Karpas-422 (cell line): ENCODE data around the gene SCARF1. TPM values are rescaled to one million over a fixed set of nuclear protein-coding genes. Genes with fewer than 3 reads are reported as not detected.
"Not testable (repeated sequence)": the region's sequence is repeated elsewhere in the genome, so short reads cannot be mapped to it uniquely, and the experiment has no call there.

Experiments
- DNase-seq: peaks from one replicate; pipeline ENCODE4 v3.0.0-alpha.2; 2015
- H2AFZ ChIP-seq: fragments of 200-600 bp; sonication (generic); 2 replicates; pipeline ENCODE4 v1.6.1; 2014; ENCODE audit warnings: antibody characterized with exemption, low read length, mixed read lengths
- H3K27ac ChIP-seq: fragments of 200-600 bp; sonication (generic); 2 replicates; pipeline ENCODE4 v1.5.1; 2014; ENCODE audit warnings: mild to moderate bottlenecking, low read length, moderate library complexity
- H3K27me3 ChIP-seq: fragments of 200-600 bp; sonication (generic); 2 replicates; pipeline ENCODE4 v1.6.1; 2014; ENCODE audit warnings: low read length, mixed read lengths
- H3K36me3 ChIP-seq: fragments of 200-600 bp; sonication (generic); 2 replicates; pipeline ENCODE4 v1.6.1; 2014; ENCODE audit warnings: low read length, mixed read lengths; ENCODE audit not compliant: insufficient read depth
- H3K4me1 ChIP-seq: fragments of 200-600 bp; sonication (generic); 2 replicates; pipeline ENCODE4 v1.6.1; 2014; ENCODE audit warnings: mild to moderate bottlenecking, low read length, mixed read lengths
- H3K4me2 ChIP-seq: fragments of 200-600 bp; sonication (generic); 2 replicates; pipeline ENCODE4 v1.6.1; 2014; ENCODE audit warnings: low read length, low read depth, mild to moderate bottlenecking; ENCODE audit not compliant: poor library complexity, severe bottlenecking
- H3K4me3 ChIP-seq: fragments of 200-600 bp; sonication (generic); 2 replicates; pipeline ENCODE4 v1.5.1; 2014; ENCODE audit warnings: mild to moderate bottlenecking, antibody characterized with exemption, low read length, mixed read lengths
- H3K79me2 ChIP-seq: fragments of 200-600 bp; sonication (generic); 2 replicates; pipeline ENCODE4 v1.6.1; 2014; ENCODE audit warnings: mild to moderate bottlenecking, low read length, mixed read lengths
- H3K9ac ChIP-seq: fragments of 200-600 bp; sonication (generic); 2 replicates; pipeline ENCODE4 v1.6.0; 2014; ENCODE audit warnings: low read length
- H3K9me2 ChIP-seq: fragments of 200-600 bp; sonication (generic), shearing (Covaris generic); replicated peaks from 2 replicates; pipeline ENCODE4 v1.6.0; 2014; ENCODE audit warnings: mild to moderate bottlenecking, low read length, moderate library complexity; ENCODE audit not compliant: insufficient read depth
- H3K9me3 ChIP-seq: fragments of 300-700, 200-600 bp; sonication (generic); 2 replicates; pipeline ENCODE4 v1.6.1; 2014; ENCODE audit warnings: low read length, mixed read lengths
- H4K20me1 ChIP-seq: fragments of 200-600 bp; sonication (generic); 2 replicates; pipeline ENCODE4 v1.6.1; 2014; ENCODE audit warnings: mild to moderate bottlenecking, antibody characterized with exemption, low read length, low read depth; ENCODE audit not compliant: insufficient read depth
- total RNA-seq: library from RNA; depleted of rRNA; stranded (reverse); fragments of >200 nt; shearing (Covaris generic); gene quantifications from 2 replicates; pipeline ENCODE4 v1.2.3, GENCODE V29; 2014; ENCODE audit warnings: low replicate concordance

Gene SCARF1
- total RNA-seq, 1 experiment from 2014 or later, result not detected

DNA sequence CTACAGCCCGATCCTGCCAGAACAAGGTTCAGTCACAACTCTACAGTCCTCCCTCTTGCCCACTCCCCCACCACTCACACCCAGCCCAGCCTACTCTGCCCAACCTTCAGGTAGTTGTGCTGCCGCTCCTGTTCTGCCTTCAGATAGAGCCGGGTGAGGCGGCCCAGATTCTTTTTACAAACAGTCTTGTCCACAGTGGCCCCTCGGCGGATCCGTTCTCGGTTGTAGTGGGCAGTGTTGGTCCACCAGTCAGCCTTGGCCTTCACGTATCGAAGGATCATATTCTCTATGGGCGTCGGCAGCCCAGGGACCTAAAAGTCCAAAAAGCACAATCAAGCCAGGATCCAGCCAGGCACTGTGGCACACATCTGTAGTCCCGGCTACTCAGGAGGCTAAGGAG is 30.9 kb upstream of the SCARF1 start:
- Histone ChIP-seq H3K9me3 (no peaks in the 10 kb centered on the region), H2AFZ (no peak overlapping the region), H3K79me2 (no peaks in the 10 kb centered on the region), H4K20me1 (0 out of 2 replicates have a peak, but pooled peaks cover 3% of the 10 kb centered on the region), H3K4me2 (no peak overlapping the region), H3K36me3 (peaks cover 70% of the 10 kb centered on the region), H3K4me3 (no peak overlapping the region), H3K9me2 (no peaks in the 10 kb centered on the region), H3K4me1 (no peaks in the 10 kb centered on the region), H3K27me3 (no peaks in the 10 kb centered on the region), H3K27ac (no peak overlapping the region), H3K9ac (no peak overlapping the region)
- DNase-seq, result no peak

GRCh38 chr17:1673041-1673785 is 27.7 kb upstream of the SCARF1 start:
- H3K79me2 ChIP-seq, result peaks cover 6% of the 10 kb centered on the region
- H3K9ac ChIP-seq, result no peak overlapping the region
- H3K9me3 ChIP-seq, result no peaks in the 10 kb centered on the region
- 0 out of 2 replicates have a peak, but pooled peaks cover 10% of the 10 kb centered on the region for H4K20me1 ChIP-seq
- H3K4me1 ChIP-seq, result no peaks in the 10 kb centered on the region
- no peaks in the 10 kb centered on the region for H3K9me2 ChIP-seq
- H3K36me3 ChIP-seq, result peaks cover 68% of the 10 kb centered on the region
- H2AFZ ChIP-seq, result no peak overlapping the region
- no peak overlapping the region for H3K4me2 ChIP-seq
- H3K27ac ChIP-seq, result no peak overlapping the region
- H3K4me3 ChIP-seq, result no peak overlapping the region
- H3K27me3 ChIP-seq, result no peaks in the 10 kb centered on the region
- DNase-seq, result no peak

DNA sequence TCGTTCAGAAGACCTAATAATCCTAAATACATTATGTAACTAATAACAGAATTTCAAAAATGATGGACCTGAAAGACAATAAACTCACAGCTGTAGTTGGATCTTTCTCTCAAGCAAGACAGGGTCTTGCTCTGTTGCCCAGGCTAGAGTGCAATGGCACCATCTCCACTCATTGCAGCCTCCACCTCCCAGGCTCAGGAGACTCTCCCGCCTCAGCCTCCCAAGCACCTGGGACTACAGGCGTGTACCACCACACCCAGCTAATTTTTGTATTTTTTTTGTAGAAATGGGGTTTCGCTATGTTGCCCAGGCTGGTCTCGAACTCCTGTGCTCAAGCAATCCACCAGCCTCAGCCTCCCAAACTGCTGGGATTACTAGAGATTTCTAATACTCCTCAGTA is 18.4 kb upstream of the SCARF1 start:
- not testable (repeated sequence) for H4K20me1 ChIP-seq, H3K9me2 ChIP-seq, H3K27ac ChIP-seq, H3K9me3 ChIP-seq, H3K4me1 ChIP-seq, H3K9ac ChIP-seq, H3K27me3 ChIP-seq, H3K4me2 ChIP-seq, H3K4me3 ChIP-seq, H2AFZ ChIP-seq, DNase-seq
- peaks cover 12% of the 10 kb centered on the region for H3K79me2 ChIP-seq
- peaks cover 50% of the 10 kb centered on the region for H3K36me3 ChIP-seq

DNA sequence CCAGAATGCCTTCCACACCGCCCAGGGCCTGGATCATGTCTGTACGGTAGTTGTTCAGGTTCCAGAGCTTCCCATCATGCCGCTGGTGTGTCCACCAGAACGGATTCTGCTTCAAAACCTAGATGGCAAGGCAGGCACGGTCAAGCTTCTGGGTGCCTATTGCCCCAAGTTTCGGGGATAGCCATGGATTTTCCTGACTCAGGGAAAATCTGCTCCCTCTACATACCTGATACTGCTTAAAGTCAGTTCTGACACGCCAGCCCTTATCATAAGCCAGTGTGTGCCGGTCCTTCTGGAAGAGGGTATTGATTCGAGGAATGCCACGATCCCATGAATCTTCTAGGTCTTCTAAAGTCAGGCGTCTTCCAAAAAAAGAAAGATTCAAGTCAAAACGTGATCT is 15.5 kb upstream of the SCARF1 start:
- H3K36me3 ChIP-seq, result peaks cover 62% of the 10 kb centered on the region
- H2AFZ ChIP-seq, result no peak overlapping the region
- H4K20me1 ChIP-seq, result 0 out of 2 replicates have a peak, but pooled peaks cover 4% of the 10 kb centered on the region
- H3K9ac ChIP-seq, result no peak overlapping the region
- H3K9me3 ChIP-seq, result no peaks in the 10 kb centered on the region
- H3K79me2 ChIP-seq, result peaks cover 5% of the 10 kb centered on the region; the same call in 1 of the 2 replicates
- no peaks in the 10 kb centered on the region for H3K27me3 ChIP-seq
- H3K4me1 ChIP-seq, result no peaks in the 10 kb centered on the region
- no peak for DNase-seq
- no peak overlapping the region for H3K4me2 ChIP-seq
- H3K27ac ChIP-seq, result no peak overlapping the region
- no peak overlapping the region for H3K4me3 ChIP-seq
- H3K9me2 ChIP-seq, result no peaks in the 10 kb centered on the region

GRCh38 chr17:1658100-1658499 is 12.6 kb upstream of the SCARF1 start:
- DNase-seq, result no peak
- no peaks in the 10 kb centered on the region for H3K4me1 ChIP-seq
- H3K9me3 ChIP-seq, result no peaks in the 10 kb centered on the region
- no peak overlapping the region for H3K4me3 ChIP-seq
- no peaks in the 10 kb centered on the region for H3K27me3 ChIP-seq
- H3K27ac ChIP-seq, result no peak overlapping the region
- peaks cover 74% of the 10 kb centered on the region for H3K36me3 ChIP-seq
- no peak overlapping the region for H3K9ac ChIP-seq
- no peaks in the 10 kb centered on the region for H3K9me2 ChIP-seq
- H3K4me2 ChIP-seq, result no peak overlapping the region
- H2AFZ ChIP-seq, result no peak overlapping the region
- H3K79me2 ChIP-seq, result no peaks in the 10 kb centered on the region; the same call in 1 of the 2 replicates
- H4K20me1 ChIP-seq, result 0 out of 2 replicates have a peak, but pooled peaks cover 4% of the 10 kb centered on the region

DNA sequence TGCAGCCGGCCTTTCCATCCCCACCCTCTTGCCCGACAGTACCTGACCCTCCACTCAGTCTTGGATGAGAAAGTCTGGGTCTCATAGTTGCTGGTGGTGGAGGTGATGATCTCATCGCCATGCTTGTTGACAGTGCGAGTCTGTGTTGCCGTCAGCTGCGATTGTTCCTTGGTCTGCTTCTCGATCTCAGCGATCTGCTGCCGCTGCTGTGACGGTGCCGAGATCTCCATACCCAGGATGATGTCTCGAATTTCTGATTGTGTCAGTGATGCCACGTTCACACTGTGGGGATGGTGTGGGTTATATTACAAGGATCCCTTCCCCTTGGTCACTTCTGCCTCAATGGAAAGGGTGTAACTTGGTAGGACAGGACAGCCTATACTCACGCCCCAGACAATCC is 8.2 kb upstream of the SCARF1 start:
- H2AFZ ChIP-seq, result no peak overlapping the region
- no peaks in the 10 kb centered on the region; the same call in 1 of the 2 replicates for H3K79me2 ChIP-seq
- no peak overlapping the region for H3K4me3 ChIP-seq
- H3K27ac ChIP-seq, result no peak overlapping the region
- H3K4me2 ChIP-seq, result no peak overlapping the region
- no peaks in the 10 kb centered on the region for H3K27me3 ChIP-seq
- no peak overlapping the region for H3K9ac ChIP-seq
- H3K36me3 ChIP-seq, result peaks cover 58% of the 10 kb centered on the region
- no peaks in the 10 kb centered on the region for H3K9me2 ChIP-seq
- peaks cover 5% of the 10 kb centered on the region; the same call in 1 of the 2 replicates for H4K20me1 ChIP-seq
- H3K9me3 ChIP-seq, result no peaks in the 10 kb centered on the region
- H3K4me1 ChIP-seq, result peaks cover 16% of the 10 kb centered on the region
- no peak for DNase-seq

DNA sequence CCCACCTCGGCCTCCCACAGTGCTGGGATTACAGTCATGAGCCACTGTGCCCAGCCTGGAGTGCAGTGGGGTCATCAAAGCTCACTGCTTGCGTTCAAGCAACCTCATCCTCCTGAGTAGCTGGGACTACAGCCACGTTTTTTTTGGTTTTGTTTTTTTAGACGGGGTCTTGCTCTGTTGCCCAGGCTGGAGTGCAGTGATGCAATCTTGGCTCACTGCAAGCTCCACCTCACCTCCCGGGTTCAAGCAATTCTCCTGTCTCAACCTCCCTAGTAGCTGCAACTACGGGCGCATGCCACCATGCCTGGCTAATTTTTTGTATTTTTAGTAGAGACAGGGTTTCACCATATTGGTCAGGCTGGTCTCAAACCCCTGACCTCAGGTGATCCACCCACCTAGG is 7.3 kb upstream of the SCARF1 start:
- not testable (repeated sequence) for DNase-seq, H3K27ac ChIP-seq, H2AFZ ChIP-seq, H3K9ac ChIP-seq, H3K4me3 ChIP-seq, H3K9me3 ChIP-seq, H3K9me2 ChIP-seq, H4K20me1 ChIP-seq, H3K79me2 ChIP-seq, H3K4me2 ChIP-seq, H3K27me3 ChIP-seq
- H3K36me3 ChIP-seq, result peaks cover 49% of the 10 kb centered on the region
- peaks cover 22% of the 10 kb centered on the region for H3K4me1 ChIP-seq

GRCh38 chr17:1651559-1651844 is 6.0 kb upstream of the SCARF1 start:
- Histone ChIP-seq H3K9me2 (no peaks in the 10 kb centered on the region), H3K79me2 (no peaks in the 10 kb centered on the region), H3K27me3 (no peaks in the 10 kb centered on the region), H4K20me1 (peaks cover 5% of the 10 kb centered on the region; the same call in 1 of the 2 replicates), H3K4me2 (no peak overlapping the region), H3K9me3 (no peaks in the 10 kb centered on the region), H3K4me3 (no peak overlapping the region), H3K4me1 (peaks cover 22% of the 10 kb centered on the region), H3K9ac (no peak overlapping the region), H3K27ac (no peak overlapping the region), H2AFZ (no peak overlapping the region), H3K36me3 (peaks cover 42% of the 10 kb centered on the region)
- DNase-seq, result no peak
